Choroid plexus epithelial cell (primary cell): ENCODE measurements around the gene DCTN5.

Experiments used
- DNase-seq: peaks from one replicate; pipeline ENCODE4 v3.0.0-alpha.2; 2010; ENCODE audit warnings: low read depth
- H3K4me3 ChIP-seq: 2 replicates; pipeline ENCODE4 v1.5.1; 2011; ENCODE audit warnings: low read depth, mild to moderate bottlenecking, control low read depth, low read length, moderate library complexity
- TF ChIP-seq, protein P1 (sequence below): conservative IDR thresholded peaks from 2 replicates; pipeline ENCODE4 v1.5.1; 2011; ENCODE audit warnings: low read depth, mild to moderate bottlenecking, control low read depth, inconsistent platforms, low read length, moderate library complexity

The DCTN5 gene

DNA sequence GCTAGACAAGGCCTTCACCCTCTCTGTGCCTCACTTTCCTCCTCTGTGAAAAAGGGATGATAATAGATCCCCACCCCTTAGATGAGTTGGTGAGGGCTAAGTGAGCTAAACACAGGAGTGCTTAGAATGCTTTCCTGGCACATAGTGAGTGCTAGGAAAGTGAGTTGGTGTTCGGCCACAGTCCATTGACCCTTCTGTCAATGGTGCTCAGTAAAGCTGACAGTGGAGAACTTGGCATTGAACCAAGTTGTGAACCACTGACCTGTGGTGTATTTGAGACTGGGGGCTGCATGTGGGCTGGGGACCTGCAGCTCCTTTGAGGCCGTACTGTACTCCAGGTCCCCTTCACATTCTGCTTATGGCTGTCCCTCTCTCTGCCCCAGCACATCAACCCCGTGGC lies 42.2 kb downstream of the DCTN5 start:
- TF ChIP-seq, protein P1, sequence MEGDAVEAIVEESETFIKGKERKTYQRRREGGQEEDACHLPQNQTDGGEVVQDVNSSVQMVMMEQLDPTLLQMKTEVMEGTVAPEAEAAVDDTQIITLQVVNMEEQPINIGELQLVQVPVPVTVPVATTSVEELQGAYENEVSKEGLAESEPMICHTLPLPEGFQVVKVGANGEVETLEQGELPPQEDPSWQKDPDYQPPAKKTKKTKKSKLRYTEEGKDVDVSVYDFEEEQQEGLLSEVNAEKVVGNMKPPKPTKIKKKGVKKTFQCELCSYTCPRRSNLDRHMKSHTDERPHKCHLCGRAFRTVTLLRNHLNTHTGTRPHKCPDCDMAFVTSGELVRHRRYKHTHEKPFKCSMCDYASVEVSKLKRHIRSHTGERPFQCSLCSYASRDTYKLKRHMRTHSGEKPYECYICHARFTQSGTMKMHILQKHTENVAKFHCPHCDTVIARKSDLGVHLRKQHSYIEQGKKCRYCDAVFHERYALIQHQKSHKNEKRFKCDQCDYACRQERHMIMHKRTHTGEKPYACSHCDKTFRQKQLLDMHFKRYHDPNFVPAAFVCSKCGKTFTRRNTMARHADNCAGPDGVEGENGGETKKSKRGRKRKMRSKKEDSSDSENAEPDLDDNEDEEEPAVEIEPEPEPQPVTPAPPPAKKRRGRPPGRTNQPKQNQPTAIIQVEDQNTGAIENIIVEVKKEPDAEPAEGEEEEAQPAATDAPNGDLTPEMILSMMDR: no peak
- H3K4me3 ChIP-seq: no peak overlapping the region
- DNase-seq: no peak

DNA sequence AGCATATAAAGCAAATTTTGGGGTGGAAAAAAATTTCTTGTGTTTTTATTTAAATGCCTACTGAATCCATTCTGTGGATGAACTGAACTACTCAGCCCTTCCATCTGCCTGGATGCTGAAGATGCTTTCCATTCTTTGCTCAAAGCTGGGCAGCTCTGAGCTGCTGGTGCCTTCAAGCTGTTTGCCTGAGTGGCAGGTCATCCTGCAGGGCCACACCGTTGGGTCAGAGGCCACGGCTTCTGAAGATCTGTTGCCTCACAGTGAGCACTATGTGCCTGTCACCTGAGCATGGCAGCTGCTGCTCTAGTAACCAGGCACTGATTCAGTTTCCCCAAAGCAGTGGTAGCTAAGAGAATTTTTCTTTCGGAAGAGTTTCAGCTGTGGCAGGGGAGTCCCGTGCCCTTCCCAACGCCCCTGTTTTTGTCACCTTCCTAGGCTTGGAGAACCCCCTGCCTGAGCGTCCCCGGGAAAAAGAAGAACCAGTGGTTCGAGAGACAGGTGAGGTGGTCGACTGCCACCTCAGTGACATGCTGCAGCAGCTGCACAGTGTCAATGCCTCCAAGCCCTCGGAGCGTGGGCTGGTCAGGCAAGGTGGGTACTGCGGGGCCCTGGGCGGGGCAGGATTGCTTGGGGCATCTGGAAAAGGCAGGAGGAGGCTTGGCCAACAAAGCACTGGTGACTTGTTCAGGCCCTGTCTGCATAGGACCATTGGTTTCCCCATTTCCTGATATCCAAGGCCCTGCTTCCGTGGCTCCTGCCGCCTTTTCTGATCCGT lies 46.0 kb downstream of the DCTN5 start:
- TF ChIP-seq, protein P1: no peak
- no peak overlapping the region for H3K4me3 ChIP-seq
- DNase-seq: no peak

DNA sequence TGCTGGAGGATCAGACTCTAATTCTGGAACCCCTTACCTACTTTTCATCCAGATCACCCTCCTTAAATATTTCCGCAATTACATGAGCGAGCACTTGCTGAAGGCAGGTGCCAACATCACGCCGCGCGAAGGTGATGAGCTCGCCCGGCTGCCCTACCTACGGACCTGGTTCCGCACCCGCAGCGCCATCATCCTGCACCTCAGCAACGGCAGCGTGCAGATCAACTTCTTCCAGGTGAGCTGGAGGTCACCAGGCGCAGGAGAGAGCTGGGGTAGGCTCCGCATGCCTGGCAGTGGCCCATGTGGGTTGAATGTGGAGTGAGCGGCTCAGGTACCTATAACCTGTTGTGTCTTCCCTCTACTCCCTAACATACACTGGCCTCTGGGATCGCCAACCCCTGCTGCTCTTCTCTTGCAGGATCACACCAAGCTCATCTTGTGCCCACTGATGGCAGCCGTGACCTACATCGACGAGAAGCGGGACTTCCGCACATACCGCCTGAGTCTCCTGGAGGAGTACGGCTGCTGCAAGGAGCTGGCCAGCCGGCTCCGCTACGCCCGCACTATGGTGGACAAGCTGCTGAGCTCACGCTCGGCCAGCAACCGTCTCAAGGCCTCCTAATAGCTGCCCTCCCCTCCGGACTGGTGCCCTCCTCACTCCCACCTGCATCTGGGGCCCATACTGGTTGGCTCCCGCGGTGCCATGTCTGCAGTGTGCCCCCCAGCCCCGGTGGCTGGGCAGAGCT lies 48.3 kb downstream of the DCTN5 start:
- TF ChIP-seq, protein P1: no peak
- no peak for DNase-seq
- no peak overlapping the region for H3K4me3 ChIP-seq

DNA sequence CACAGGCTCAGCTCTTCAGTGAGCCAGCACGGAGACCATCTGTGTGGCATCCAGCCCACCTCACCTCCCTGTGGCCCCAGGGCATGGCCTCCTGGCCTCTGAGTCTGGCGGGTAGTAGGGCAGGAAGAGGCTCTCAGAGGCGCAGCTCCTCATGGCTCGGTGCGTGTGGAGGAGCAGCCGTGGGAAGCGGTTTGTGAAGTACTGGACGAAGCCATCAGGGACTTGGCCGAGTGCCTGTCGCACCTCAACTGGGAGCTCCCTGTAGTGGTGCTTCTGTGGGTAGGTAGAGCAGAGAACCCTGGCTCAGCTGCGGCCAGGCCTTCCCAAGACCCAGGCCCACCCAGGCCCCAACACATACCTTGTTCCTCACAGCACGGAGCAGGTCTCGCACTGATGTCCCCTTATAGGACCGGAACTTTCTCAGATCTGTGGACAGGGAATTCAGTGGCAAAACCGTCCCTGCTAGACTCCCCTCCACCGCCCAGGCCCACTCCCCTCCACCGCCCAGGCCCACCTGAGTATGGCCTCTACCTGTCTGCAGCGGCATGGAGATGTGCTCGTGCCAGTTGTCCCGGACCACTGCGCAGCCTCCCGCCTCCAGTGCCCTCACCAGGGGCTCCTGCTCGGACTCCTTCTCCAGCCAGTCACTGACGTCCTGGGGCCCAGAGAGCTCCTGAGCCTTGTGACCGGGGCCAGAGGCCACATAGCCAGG lies 49.7 kb downstream of the DCTN5 start:
- no peak for DNase-seq
- TF ChIP-seq, protein P1: no peak
- no peak overlapping the region for H3K4me3 ChIP-seq

DNA sequence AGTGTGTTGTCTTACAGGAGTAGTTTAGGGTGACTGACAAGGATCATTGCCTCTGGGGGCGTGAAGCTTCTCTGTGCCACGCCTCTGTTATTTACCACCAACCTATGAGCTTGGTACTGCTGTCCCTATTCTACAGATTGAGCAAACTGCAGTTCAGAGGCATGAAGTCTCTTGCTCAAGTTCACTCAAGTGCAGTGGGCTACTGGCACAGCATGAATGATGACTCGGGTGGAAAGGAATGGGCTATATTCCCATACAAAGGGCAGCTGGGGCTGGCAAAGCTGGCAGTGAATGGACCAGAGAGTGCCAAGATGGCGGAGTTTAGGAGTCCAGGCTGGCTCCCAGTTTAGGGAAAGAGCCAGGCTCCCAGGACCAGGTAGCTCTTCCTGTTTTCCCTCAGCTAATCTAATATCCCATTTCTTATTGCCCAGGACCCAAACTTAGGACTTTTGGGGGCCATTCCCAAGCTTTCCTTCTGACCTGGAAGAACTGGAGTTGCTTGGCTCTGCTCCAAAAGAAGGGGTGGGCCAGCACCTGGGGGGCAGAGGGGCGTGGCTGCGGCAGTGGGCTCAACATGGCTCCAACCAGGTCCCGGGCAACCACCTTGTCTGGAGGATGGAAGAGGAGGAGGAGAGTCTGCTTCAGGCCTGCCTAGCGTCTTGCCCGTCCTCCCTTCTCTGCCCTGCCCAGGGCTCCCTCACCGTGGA lies 50.4 kb downstream of the DCTN5 start:
- DNase-seq: peak; percentile 35
- H3K4me3 ChIP-seq: no peak overlapping the region
- TF ChIP-seq, protein P1: no peak

DNA sequence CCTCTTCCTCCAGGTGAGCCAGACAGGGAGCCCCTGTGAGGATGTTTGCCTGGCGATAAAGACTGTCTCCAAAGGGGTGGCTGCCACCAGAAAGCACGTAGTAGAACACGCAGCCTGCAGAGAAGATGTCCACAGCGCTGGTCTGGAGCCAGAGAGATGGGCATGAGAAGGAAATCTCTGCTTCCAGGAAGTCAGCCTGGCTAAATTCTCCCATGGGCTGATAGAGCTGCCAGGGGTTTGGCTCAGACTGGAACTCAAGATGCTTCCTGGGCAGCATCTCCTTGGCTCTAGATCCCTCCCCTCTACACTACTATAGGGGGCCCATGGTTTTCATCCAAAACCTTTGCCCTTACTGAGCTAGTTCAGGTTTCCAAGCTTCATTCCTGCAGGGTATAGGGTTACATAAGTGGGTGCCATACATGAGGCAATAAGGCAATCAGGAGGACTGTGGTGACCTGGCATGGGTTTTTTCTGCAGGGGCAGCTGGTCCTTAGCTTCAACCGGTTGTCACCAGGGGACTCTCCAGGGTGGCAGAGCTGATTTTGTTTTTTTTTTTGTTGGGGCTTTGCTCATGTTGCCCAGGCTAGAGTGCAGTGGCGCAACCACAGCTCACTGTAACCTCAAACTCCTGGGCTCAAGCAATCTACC lies 51.0 kb downstream of the DCTN5 start:
- TF ChIP-seq, protein P1: no peak
- no peak for DNase-seq
- no peak overlapping the region for H3K4me3 ChIP-seq
